ENCODE data around the gene CHD2. TPM values are rescaled to one million over a fixed set of nuclear protein-coding genes. Genes with fewer than 3 reads are reported as not detected.
"Not testable (repeated sequence)": the region's sequence is repeated elsewhere in the genome, so short reads cannot be mapped to it uniquely, and the experiment has no call there.

CHD2 gene
- polyA plus RNA-seq, 2 of the 4 experiments (the other 2 are of a cell fraction), result 29.5 to 68.2 TPM

DNA sequence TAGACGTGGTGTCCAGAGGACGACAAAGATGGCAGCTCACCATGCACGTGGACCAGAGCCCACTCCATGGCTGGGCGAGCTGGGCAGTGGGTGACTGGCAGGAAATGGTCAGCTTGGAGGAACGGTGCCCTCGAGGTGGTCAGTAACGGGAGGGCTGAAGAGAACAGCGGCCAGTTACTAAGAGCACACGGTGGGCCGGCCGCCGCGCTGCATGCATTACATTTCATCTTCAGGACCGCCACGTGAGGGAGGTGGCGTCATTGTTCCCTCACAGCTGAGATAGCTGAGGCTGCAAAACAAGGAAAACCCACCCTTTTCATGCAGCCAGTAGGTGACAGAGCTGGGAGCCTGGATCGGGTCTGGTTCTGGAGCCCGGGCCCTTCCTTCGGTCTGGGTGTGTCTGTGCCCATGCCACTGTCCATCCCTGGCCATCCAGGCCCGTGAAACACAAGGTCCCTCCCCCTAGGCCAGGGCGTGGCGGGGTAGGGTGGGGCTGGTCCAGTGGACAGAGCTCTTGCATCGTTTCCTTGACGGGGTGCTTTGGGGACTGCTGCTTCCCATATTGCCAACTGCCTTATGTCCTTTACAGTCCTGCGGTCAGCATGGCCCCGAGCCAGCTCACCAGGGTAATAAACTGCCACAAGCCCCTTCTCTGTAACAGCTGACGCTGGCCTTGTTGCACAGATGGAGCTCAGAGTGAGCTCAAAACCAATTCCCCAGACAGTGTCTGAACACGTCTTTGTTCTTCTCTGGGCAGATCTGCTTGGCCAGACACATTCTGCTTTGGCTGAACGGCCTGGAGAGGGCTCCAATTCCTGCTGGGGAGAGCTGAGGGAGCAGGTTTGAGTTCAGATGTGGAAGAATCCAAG lies 137.1 kb downstream of the CHD2 start:
- 75% methylated on average over 29 of the region's 29 CpGs for WGBS (ENCODE audit: missing lambda C conversion rate)
- DNase-seq (ENCODE audit: low read depth in 1 of 2, low spot score in 1 of 2), result no peak
- POLR2A ChIA-PET, result no interaction called here
- peak in 1 of 2 experiments; percentile 25; a peak in 3 of 6 replicates for ATAC-seq
- FAIRE-seq, result no peak
- H3K4me1 ChIP-seq, result no peaks in the 10 kb centered on the region
- TF ChIP-seq GATA3 (IDR thresholded peaks at IDR 0.05; ENCODE audit: borderline replicate concordance) (no peak), SREBF2 (IDR thresholded peaks at IDR 0.05) (no peak), HOXA7 (CRISPR knock-in tag; IDR thresholded peaks at IDR 0.05) (no peak), RFX5 (IDR thresholded peaks at IDR 0.05) (no peak), CHD2 (IDR thresholded peaks at IDR 0.05; ENCODE audit: low read length, partially characterized antibody) (no peak), EHMT2 (IDR thresholded peaks at IDR 0.05; ENCODE audit: low read depth) (no peak)
- TF ChIP-seq, protein P1, sequence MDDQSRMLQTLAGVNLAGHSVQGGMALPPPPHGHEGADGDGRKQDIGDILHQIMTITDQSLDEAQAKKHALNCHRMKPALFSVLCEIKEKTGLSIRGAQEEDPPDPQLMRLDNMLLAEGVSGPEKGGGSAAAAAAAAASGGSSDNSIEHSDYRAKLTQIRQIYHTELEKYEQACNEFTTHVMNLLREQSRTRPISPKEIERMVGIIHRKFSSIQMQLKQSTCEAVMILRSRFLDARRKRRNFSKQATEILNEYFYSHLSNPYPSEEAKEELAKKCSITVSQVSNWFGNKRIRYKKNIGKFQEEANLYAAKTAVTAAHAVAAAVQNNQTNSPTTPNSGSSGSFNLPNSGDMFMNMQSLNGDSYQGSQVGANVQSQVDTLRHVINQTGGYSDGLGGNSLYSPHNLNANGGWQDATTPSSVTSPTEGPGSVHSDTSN (IDR thresholded peaks at IDR 0.05), result no peak
- TF ChIP-seq, protein P2, sequence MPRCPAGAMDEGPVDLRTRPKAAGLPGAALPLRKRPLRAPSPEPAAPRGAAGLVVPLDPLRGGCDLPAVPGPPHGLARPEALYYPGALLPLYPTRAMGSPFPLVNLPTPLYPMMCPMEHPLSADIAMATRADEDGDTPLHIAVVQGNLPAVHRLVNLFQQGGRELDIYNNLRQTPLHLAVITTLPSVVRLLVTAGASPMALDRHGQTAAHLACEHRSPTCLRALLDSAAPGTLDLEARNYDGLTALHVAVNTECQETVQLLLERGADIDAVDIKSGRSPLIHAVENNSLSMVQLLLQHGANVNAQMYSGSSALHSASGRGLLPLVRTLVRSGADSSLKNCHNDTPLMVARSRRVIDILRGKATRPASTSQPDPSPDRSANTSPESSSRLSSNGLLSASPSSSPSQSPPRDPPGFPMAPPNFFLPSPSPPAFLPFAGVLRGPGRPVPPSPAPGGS (IDR thresholded peaks at IDR 0.05), result no peak
- no peaks in the 10 kb centered on the region for H3K9me3 ChIP-seq
- H3K4me2 ChIP-seq, result no peak overlapping the region
- no peak overlapping the region for H3K27ac ChIP-seq
- no peak overlapping the region for H3K4me3 ChIP-seq
- CTCF ChIA-PET, result interaction anchor here (0.6 to 11.4 kb wide), 16 partner anchors 7 to 1286 kb away, joined by 3 to 121 read pairs (median 6); no protein-coding TSS in a partner anchor

DNA sequence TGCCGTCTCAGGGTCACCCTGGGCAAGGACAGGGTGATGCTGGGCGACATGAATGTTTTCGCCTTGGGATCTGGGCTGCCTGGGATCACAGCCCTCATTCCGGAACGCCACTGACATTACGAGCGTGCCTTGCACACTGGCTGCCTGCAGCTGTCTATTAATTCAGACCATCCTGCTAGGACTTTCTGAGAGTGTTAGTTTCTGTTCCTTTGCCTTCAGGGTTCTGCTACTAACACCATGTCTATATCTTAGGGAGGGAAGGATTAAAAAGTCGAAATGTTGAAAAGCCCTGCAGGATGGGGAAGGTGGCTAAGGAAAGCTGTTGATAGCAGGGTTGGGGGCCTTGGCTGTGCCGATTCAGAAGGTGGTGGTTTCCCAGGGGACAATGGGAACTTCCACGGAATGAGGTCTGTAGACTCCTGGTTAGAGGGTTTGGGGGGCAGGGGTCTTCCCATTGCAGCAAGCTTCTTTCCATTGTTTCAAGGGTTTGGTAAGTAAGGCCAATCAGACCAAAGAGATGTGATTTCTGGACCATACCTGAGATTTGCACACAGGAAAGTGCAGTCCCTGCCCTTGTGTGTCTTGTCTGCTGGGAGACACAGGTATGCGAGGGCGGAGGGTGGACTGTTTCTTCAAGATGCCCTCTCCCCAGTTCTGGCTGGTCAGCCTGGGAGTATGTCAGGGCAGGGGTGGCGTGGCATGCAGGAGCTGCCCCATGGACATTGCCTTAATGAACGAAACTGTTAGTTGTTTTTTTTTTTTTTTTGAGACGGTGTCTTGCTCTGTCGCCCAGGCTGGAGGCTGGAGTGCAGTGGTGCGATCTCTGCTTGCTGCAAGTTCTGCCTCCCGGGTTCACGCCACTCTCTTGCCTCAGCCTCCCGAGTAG lies 137.9 kb downstream of the CHD2 start:
- no peak; a peak in 1 of 6 replicates for ATAC-seq
- ChIA-PET CTCF (interaction anchor here (0.6 to 11.4 kb wide), 13 partner anchors 7 to 1286 kb away, joined by 3 to 121 read pairs (median 5); no protein-coding TSS in a partner anchor), POLR2A (no interaction called here)
- Histone ChIP-seq H3K9me3 (no peaks in the 10 kb centered on the region), H3K27ac (no peak overlapping the region), H3K4me3 (no peak overlapping the region), H3K4me1 (no peaks in the 10 kb centered on the region), H3K4me2 (no peak overlapping the region)
- WGBS (ENCODE audit: missing lambda C conversion rate), result 77% methylated on average over 20 of the region's 20 CpGs
- no peak for DNase-seq (ENCODE audit: low read depth in 1 of 2, low spot score in 1 of 2)
- FAIRE-seq, result no peak
- TF ChIP-seq HOXA7 (CRISPR knock-in tag; IDR thresholded peaks at IDR 0.05), result no peak
- TF ChIP-seq, protein P3, sequence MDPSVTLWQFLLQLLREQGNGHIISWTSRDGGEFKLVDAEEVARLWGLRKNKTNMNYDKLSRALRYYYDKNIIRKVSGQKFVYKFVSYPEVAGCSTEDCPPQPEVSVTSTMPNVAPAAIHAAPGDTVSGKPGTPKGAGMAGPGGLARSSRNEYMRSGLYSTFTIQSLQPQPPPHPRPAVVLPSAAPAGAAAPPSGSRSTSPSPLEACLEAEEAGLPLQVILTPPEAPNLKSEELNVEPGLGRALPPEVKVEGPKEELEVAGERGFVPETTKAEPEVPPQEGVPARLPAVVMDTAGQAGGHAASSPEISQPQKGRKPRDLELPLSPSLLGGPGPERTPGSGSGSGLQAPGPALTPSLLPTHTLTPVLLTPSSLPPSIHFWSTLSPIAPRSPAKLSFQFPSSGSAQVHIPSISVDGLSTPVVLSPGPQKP (IDR thresholded peaks at IDR 0.05; ENCODE audit: low read depth, low read length), result no peak
- TF ChIP-seq, protein P4, sequence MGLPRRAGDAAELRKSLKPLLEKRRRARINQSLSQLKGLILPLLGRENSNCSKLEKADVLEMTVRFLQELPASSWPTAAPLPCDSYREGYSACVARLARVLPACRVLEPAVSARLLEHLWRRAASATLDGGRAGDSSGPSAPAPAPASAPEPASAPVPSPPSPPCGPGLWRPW (IDR thresholded peaks at IDR 0.05), result no peak
- TF ChIP-seq RNF2 (IDR thresholded peaks at IDR 0.05; ENCODE audit: borderline replicate concordance, low read depth), result no peak
- TF ChIP-seq ZSCAN20 (CRISPR knock-in tag; IDR thresholded peaks at IDR 0.05), result no peak
- no peak for TF ChIP-seq FOSL2 (IDR thresholded peaks at IDR 0.05)
- TF ChIP-seq FOSL2 (CRISPR knock-in tag; IDR thresholded peaks at IDR 0.05), result no peak
- no peak for TF ChIP-seq ZNF302 (CRISPR knock-in tag; IDR thresholded peaks at IDR 0.05)
- no peak for TF ChIP-seq HOXB5 (CRISPR knock-in tag; IDR thresholded peaks at IDR 0.05)

DNA sequence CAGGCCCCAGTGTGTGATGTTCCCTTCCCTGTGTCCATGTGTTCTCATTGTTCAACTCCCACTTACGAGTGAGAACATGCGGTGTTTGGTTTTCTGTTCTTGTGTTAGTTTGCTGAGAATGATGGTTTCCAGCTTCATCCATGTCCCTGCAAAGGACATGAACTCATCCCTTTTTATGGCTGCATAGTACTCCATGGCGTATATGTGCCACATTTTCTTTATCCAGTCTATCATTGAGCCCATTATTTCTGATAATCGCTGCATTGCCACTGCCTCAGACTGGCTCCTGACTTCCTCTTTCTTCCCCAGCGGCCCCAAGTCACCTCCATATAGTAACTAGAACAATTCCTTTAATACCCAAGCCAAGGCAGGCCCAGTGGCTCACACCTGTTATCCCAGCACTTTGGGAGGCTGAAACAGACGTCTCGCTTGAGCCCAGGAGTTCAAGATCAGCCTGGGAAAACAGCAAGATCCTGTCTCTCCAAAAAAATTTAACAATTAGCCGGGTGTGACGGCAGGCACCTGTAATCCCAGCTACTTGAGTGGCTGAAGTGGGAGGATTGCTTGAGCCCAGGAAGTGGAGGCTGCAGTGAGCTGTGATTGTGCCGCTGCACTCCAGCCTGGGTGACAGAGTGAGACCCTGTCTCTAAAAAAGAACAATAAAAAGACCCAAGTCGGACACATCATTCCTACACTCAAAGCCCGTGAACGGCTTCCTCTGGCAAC lies 139.6 kb downstream of the CHD2 start:
- H3K9me3 ChIP-seq; DNase-seq (ENCODE audit: low read depth in 1 of 2, low spot score in 1 of 2); POLR2A ChIA-PET; H3K4me3 ChIP-seq; FAIRE-seq; H3K4me2 ChIP-seq; H3K4me1 ChIP-seq; ATAC-seq; H3K27ac ChIP-seq: not testable (repeated sequence)
- CTCF ChIA-PET, result interaction anchor here (1.1 to 11.1 kb wide), 7 partner anchors 7 to 1285 kb away, joined by 3 to 114 read pairs (median 7); no protein-coding TSS in a partner anchor
- WGBS (ENCODE audit: missing lambda C conversion rate), result 60% methylated on average over 13 of the region's 13 CpGs

All from A549 (cell line).